ENCODE data around the gene PPP1R15B. TPM values are rescaled to one million over a fixed set of nuclear protein-coding genes. Genes with fewer than 3 reads are reported as not detected.

The PPP1R15B gene
- total and polyA plus RNA-seq, 10 of the 15 experiments (the other 5 are each of a cell fraction or from before 2014, with no cell fraction given): 13.9 to 38.1 (median 26.5) TPM

DNA sequence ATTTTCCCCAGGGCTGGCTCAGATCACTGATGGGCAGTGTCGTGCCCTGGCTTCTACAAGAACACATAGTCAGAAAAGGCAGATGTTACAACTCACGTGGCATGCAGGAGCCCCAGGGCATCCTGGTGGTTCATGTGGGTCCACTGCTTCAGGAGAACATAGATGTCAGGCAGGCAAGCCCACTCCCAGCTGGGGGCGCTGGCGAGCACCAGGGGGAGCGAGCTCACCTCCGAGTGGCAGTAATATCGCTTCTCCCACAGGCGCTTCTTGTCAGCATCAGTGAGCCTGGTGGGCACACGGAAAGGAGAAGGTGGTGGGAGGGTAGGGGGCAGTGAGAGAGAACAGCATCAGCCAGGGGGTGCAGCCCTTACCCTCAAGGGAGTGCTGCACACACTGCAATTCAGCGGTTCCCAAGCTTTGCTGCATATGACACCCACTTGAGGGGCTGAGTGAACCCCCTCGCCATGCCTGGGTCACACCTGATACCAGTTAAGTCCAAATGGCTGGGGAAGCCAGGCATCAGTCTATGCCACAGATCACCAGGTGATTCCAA lies 34.3 kb upstream of the PPP1R15B start:
- H3K27me3 ChIP-seq (replicated peaks in 1 of 2; ENCODE audit: control insufficient read depth in 2 of 2, insufficient read depth in 2 of 2, low read length in 1 of 2): no peaks in the 10 kb centered on the region
- DNase-seq (ENCODE audit: low read depth, low spot score): no peak
- FAIRE-seq: no peak
- POLR2A ChIA-PET: interaction anchor here (0.7 to 4.9 kb wide), 8 partner anchors 11 to 60 kb away, joined by 3 to 54 read pairs (median 6); partner anchors contain the start of gene PIK3C2B
- no peak overlapping the region for H3K27ac ChIP-seq (ENCODE audit: control insufficient read depth, insufficient read depth)
- BruUV-seq (replicated peaks): no TSS peak
- peaks cover 26 to 32% of the 10 kb centered on the region in 2 experiments; a peak in 3 of 4 replicates for H3K36me3 ChIP-seq (ENCODE audit: control insufficient read depth in 2 of 2, insufficient read depth in 2 of 2, low read length in 1 of 2)
- no peaks in the 10 kb centered on the region for H4K20me1 ChIP-seq (ENCODE audit: control insufficient read depth, insufficient read depth)
- peaks cover 3% of the 10 kb centered on the region for H3K4me1 ChIP-seq (ENCODE audit: control insufficient read depth, insufficient read depth, low read length)
- H3K4me2 ChIP-seq (ENCODE audit: control insufficient read depth, insufficient read depth): no peak overlapping the region
- no peak for TF ChIP-seq IRF5 (IDR thresholded peaks at IDR 0.05; ENCODE audit: borderline replicate concordance)
- peak; percentile 21; the same call in 1 of the 2 replicates for TF ChIP-seq SMARCA5 (IDR thresholded peaks at IDR 0.05)
- no peak for TF ChIP-seq NR2F1 (conservative IDR thresholded peaks at IDR 0.05)
- no peak for TF ChIP-seq TAF1 (IDR thresholded peaks at IDR 0.05; ENCODE audit: borderline replicate concordance, low read depth, low read length)
- TF ChIP-seq, protein P1, sequence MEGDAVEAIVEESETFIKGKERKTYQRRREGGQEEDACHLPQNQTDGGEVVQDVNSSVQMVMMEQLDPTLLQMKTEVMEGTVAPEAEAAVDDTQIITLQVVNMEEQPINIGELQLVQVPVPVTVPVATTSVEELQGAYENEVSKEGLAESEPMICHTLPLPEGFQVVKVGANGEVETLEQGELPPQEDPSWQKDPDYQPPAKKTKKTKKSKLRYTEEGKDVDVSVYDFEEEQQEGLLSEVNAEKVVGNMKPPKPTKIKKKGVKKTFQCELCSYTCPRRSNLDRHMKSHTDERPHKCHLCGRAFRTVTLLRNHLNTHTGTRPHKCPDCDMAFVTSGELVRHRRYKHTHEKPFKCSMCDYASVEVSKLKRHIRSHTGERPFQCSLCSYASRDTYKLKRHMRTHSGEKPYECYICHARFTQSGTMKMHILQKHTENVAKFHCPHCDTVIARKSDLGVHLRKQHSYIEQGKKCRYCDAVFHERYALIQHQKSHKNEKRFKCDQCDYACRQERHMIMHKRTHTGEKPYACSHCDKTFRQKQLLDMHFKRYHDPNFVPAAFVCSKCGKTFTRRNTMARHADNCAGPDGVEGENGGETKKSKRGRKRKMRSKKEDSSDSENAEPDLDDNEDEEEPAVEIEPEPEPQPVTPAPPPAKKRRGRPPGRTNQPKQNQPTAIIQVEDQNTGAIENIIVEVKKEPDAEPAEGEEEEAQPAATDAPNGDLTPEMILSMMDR (IDR thresholded peaks at IDR 0.05 in 2 of 3, conservative IDR thresholded peaks at IDR 0.05 in 1 of 3; ENCODE audit: control insufficient read depth in 2 of 3, extremely low read depth in 1 of 3, insufficient read depth in 1 of 3, low read depth in 3 of 3, low read length in 3 of 3): peak; percentile 59 to 77 (median 61)
- TF ChIP-seq SIX5 (IDR thresholded peaks at IDR 0.05; ENCODE audit: low read depth, low read length, severe bottlenecking): no peak
- TF ChIP-seq BHLHE40 (IDR thresholded peaks at IDR 0.05; ENCODE audit: borderline replicate concordance in 1 of 2, low read depth in 2 of 2, low read length in 1 of 2): peak; percentile 16 to 46; a peak in 1 of 4 replicates
- TF ChIP-seq SMC3 (IDR thresholded peaks at IDR 0.05; ENCODE audit: borderline replicate concordance, low read length): peak; percentile 62; the same call in 1 of the 2 replicates
- 0 out of 2 replicates have a peak, but pooled peaks have one; percentile 17 for TF ChIP-seq CHD2 (IDR thresholded peaks at IDR 0.05; ENCODE audit: borderline replicate concordance, low read depth, low read length)
- TF ChIP-seq FOXK2 (IDR thresholded peaks at IDR 0.05): no peak
- TF ChIP-seq POLR2A (IDR thresholded peaks at IDR 0.05; ENCODE audit: low read depth, low read length): no peak
- TF ChIP-seq RAD21 (IDR thresholded peaks at IDR 0.05; ENCODE audit: insufficient read depth, low read depth, low read length): peak; percentile 47
- no peak for TF ChIP-seq CREB1 (IDR thresholded peaks at IDR 0.05; ENCODE audit: low read depth)
- 0 out of 2 replicates have a peak, but pooled peaks have one; percentile 2 for TF ChIP-seq NBN (IDR thresholded peaks at IDR 0.05)
- no peaks in the 10 kb centered on the region for H3K79me2 ChIP-seq (ENCODE audit: control insufficient read depth, insufficient read depth, low read length)
- no peak overlapping the region for H3K4me3 ChIP-seq
- no peak overlapping the region for H3K9ac ChIP-seq (ENCODE audit: control insufficient read depth, insufficient read depth, low read length)
- H2AFZ ChIP-seq (ENCODE audit: control insufficient read depth, low read depth, low read length): no peak overlapping the region
- RAD21 ChIA-PET (ENCODE audit: unreplicated experiment): interaction anchor here (0.7 to 13.8 kb wide), 20 partner anchors 8 to 361 kb away, joined by 3 to 441 read pairs (median 8); partner anchors contain the start of genes MDM4 and PIK3C2B
- WGBS (ENCODE audit: insufficient coverage, insufficient replicate concordance, low lambda C conversion rate, missing lambda C conversion rate): 22% methylated on average over 10 of the region's 11 CpGs
- peak; percentile 66 for ATAC-seq
- CTCF ChIA-PET: interaction anchor here (0.6 to 51.8 kb wide), 26 partner anchors 9 to 783 kb away, joined by 3 to 2021 read pairs (median 6); partner anchors contain the start of genes MDM4 and PIK3C2B
- in situ Hi-C loops (cut with MboI) (loop anchor here (5.0 kb wide), 1 partner anchor 56 kb away; no protein-coding TSS in a partner anchor), intact Hi-C loops (cut with micrococcal nuclease; ENCODE audit: unreplicated experiment) (loop anchor here (1.0 to 10.0 kb wide), 5 partner anchors 21 to 359 kb away; partner anchors contain the start of gene PIK3C2B)
- H3K9me3 ChIP-seq (replicated peaks; ENCODE audit: control insufficient read depth, insufficient read depth, low read length): no peaks in the 10 kb centered on the region
- SMC1A ChIA-PET (ENCODE audit: uncharacterized antibody, unreplicated experiment): interaction anchor here (1.0 to 33.8 kb wide), 15 partner anchors 8 to 1439 kb away, joined by 3 to 939 read pairs (median 7); partner anchors contain the start of genes PIK3C2B and TMEM183A

Measured in GM12878 (cell line).